ENCODE data around the gene BEND7.

DNA sequence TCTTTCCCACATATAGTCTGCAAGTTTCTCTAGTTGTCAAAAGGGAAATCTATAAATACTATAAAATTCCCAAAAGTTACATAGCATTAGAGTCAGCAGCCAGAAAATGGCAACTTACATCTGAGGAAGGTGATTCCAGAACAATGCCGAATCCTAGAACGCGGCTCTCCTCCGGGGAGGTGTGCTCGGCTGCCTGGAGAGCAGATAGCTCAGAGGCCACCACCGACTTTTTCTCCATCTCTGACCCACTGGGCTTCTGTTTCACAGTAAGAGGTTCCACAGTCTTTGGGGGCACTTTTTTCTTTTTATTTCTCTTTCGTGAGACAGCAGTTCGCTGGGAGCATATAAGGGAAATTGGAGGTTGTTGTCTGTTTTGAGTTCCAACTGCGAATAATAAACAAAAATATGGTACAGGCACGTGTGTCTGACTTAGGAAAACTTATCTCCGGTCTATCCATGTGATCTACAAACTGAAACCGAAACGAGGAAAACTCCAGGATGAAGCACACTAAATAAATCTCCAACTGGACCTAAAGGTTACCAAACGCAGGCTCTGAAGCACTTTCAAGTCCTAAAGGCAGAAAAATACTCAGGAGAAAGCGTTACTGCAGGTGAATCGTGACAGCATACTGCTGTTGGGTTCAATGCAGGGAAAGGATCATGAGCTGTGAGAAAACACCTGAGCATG, 36.2 kb downstream of the BEND7 start:
- no peak for TF ChIP-seq POLR2A (IDR thresholded peaks at IDR 0.05; ENCODE audit: low read length)
- no peak for TF ChIP-seq GATA1 (IDR thresholded peaks at IDR 0.05; ENCODE audit: low read depth, low read length)

All from erythroblast (primary cell).